Pancreas (tissue), 10 donors: ENCODE results near the gene KCNE3. TPM values are rescaled to one million over a fixed set of nuclear protein-coding genes. Genes with fewer than 3 reads are reported as not detected.

ENCODE experiments used
- ATAC-seq, 4 donors: fragments of 200-7000 bp; cut with Tn5 transposase; one replicate each; pipeline versions ENCODE4 v1.8.0 to v1.9.1; 2020; ENCODE audit warnings: mild to moderate bottlenecking in 4 of 4, moderate library complexity in 4 of 4
- DNase-seq, 6 donors: peaks; one replicate each; pipeline ENCODE4 v3.0.0-alpha.2; 2020
- FAIRE-seq: peaks from 2 replicates; lab custom pipeline; 2012; peaks lifted over from hg19 to GRCh38; lab: Jason Lieb, UNC
- H3K27ac ChIP-seq, 4 donors: fragments of 200-600 bp; sonication (generic); 1 replicate in 3 of 4; 2 replicates in 1 of 4; pipeline versions ENCODE4 v1.5.0 to v1.8.0; 2020
- H3K27me3 ChIP-seq, 4 donors: fragments of 200-600 bp; one replicate each; pipeline ENCODE4 v1.8.0; 2021
- H3K36me3 ChIP-seq, 3 donors: fragments of 200-600 bp; sonication (generic) in 1 of 3; one replicate each; pipeline versions ENCODE4 v1.5.0 to v1.8.0; 2020 to 2021
- H3K4me1 ChIP-seq, 3 donors: fragments of 200-600 bp; one replicate each; pipeline ENCODE4 v1.8.0; 2021
- H3K4me3 ChIP-seq, 4 donors: fragments of 200-600 bp; sonication (generic) in 2 of 4; one replicate each; pipeline versions ENCODE4 v1.5.0 to v1.8.0; 2020 to 2021
- H3K9me3 ChIP-seq, 4 donors: fragments of 200-600 bp; one replicate each; pipeline ENCODE4 v1.8.0; 2021
- CTCF ChIP-seq, 4 donors: fragments of 200-600 bp; sonication (generic) in 3 of 4; IDR thresholded peaks; one replicate each; pipeline versions ENCODE4 v1.5.0 to v1.8.0; 2021; ENCODE audit warnings: antibody characterized with exemption in 4 of 4
- WGBS, 2 donors: extraction: QIAGEN DNeasy Blood & Tissue Kit; methylation state at CpG; one replicate each; pipeline ENCODE4 v1.1.7; 2013; 5-methylcytosine and 5-hydroxymethylcytosine counted together
- intact Hi-C, 3 donors: fragments of 100-400 bp; cut with DNase I; formaldehyde crosslinking; loops; one replicate each; pipeline versions ENCODE4 v1.11.1 to v1.14.2; 2022
- polyA plus RNA-seq, 2 donors: library from polyadenylated mRNA; stranded (reverse); fragments of 200-250 nt; gene quantifications; one replicate each; pipeline ENCODE4 v1.2.3, GENCODE V29; 2013
- total RNA-seq, 6 donors: library from RNA; stranded (reverse); fragmentation: NEBNext Ultra II Directional in 4 of 6; extraction: Animal tissue kit (Norgen Biotek cat#: 25700) in 4 of 6; gene quantifications; one replicate each; pipeline versions ENCODE4 v1.2.1 to v1.2.4, GENCODE V29; 2021 to 2023
- donor health status: healthy with polysubstance abuse.
- donor health status: DM: no; HTN: no; CAD: no; lungs with moderate emphysema.
- donor health status: DM: no; HTN: no; CAD: no.
- donor health status: control.
- donor health status: control.
- donor health status: Bipolar disorder and iron deficiency.
- donor health status: DM: yes; HTN: yes; CAD: no.
- donor health status: DM: no; HTN: no; CAD: no.
- donor health status: DM: no; HTN: no; CAD: no.
- donor health status: DM: yes; HTN: yes; CAD: no.

KCNE3 gene
- 10 to 100 TPM in 1 of 6 donors, 1 to 10 TPM in 5; 4.2 to 10.9 (median 6.1) TPM for total RNA-seq
- 1 to 10 TPM; 4.1 to 4.4 TPM for polyA plus RNA-seq

DNA sequence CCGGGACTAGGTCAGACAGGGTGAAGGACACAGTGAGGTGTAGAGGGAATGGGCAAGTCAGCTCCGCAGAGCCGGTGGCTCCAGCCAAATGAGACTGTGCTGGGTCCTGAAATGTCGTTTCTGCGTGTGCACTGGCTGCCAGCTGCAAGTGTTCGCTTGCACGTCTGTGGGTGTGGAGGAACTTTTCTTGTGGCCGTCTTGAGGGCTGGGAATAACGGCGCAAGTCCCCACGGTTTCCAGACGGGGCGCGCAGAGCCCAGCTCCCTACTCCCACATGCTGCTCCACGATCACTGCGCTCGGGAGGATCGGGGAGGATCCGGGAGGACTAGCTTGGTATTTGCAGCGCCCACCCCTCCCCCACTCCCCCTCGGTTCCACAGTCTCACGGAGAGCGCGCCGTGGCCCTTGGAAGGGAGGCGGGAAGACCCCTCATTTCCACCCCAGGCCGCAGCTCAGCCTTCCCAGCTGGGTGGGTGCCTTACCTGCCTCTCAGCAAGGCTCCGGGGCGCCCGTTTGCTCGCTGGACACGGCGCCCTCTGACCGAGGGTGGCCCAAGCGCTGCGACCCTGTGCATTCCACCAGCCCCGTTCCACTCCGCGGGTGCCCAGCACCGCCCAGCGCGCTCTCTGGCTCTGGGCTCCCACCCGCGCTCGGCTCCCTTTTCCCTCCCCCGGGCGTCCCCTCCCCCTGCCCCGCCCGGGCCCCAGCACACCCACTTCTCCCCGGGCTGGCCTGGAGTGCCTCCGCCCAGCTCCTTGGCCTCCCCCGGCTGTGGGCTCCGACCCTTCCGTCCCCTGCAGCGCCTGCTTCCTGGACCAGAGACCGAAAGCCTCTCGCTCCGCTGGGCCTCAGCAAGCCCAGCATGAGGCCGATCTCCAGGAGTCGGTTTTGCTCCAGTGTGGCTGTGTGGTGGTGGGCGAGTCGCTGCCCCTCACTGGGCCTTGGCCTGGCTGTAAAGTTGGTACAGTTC lies at the start of gene KCNE3:
Gene KCNE3, minus strand, starts transcription at position 634 of the 970 bp plus-strand sequence. CDS start 9,986 bp downstream, outside the sequence.
- 6 to 7% methylated on average over 61 to 62 of the region's 62 CpGs for WGBS, 2 donors
- Histone ChIP-seq H3K36me3 (no peaks in the 10 kb centered on the region), H3K27me3 (no peaks in the 10 kb centered on the region), H3K9me3 (no peaks in the 10 kb centered on the region), H3K4me1 (peaks cover 0 to 8% (median 2%) of the 10 kb centered on the region in 3 donors), H3K27ac (peak within 1 kb of the TSS; percentile 20 to 67 (median 53)), H3K4me3 (peak within 1 kb of the TSS; percentile 59 to 82 (median 68))
- ATAC-seq (peak; percentile 76 to 88 (median 86)), FAIRE-seq (no peak), DNase-seq (peak; percentile 34 to 79 (median 56))
- TF ChIP-seq CTCF (IDR thresholded peaks at IDR 0.05) = no peak
- intact Hi-C loops = loop anchor here in 1 of 3 donors (10.0 kb wide), 1 partner anchor 88 kb away; no protein-coding TSS in a partner anchor

DNA sequence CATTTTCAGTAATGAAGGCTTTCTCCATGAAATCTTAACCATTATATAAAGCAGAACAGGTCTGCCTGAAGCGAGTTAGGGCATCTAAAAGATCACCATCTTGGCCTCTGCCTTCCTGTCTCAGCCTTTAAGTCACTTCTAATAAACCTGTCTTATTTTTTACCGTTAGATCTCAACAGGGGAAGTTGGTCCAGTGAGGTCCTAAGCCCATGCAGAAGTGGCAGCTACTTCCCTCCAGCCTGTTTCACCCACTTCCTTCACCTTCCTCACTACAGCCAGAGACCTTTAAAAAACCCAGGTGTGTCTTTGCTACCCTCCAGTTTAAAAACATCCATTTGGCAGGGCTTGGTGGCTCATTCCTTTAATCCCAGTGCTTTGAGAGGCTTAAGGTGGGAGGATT lies 40.2 kb upstream of the KCNE3 start:
- FAIRE-seq (no peak), DNase-seq (no peak), ATAC-seq (no peak)
- Histone ChIP-seq H3K4me3 (no peak overlapping the region), H3K27me3 (no peaks in the 10 kb centered on the region), H3K9me3 (no peaks in the 10 kb centered on the region), H3K36me3 (no peaks in the 10 kb centered on the region), H3K4me1 (no peaks in the 10 kb centered on the region), H3K27ac (no peak overlapping the region)
- intact Hi-C loops = no loop called here
- 84 to 86% methylated on average over 2 of the region's 2 CpGs for WGBS, 2 donors
- TF ChIP-seq CTCF (IDR thresholded peaks at IDR 0.05) = no peak

- no peak for TF ChIP-seq CTCF (IDR thresholded peaks at IDR 0.05)
- FAIRE-seq (no peak), DNase-seq (no peak), ATAC-seq (no peak)
- Histone ChIP-seq H3K4me3 (no peak overlapping the region), H3K4me1 (no peaks in the 10 kb centered on the region), H3K9me3 (no peaks in the 10 kb centered on the region), H3K27ac (no peak overlapping the region), H3K36me3 (no peaks in the 10 kb centered on the region), H3K27me3 (no peaks in the 10 kb centered on the region)
- 87 to 92% methylated on average over 1 of the region's 1 CpG for WGBS, 2 donors
- intact Hi-C loops = no loop called here
Measured at GRCh38 chr11:74506823-74507222, 39.5 kb upstream of the KCNE3 start.

- intact Hi-C loops = no loop called here
- Histone ChIP-seq H3K9me3 (no peaks in the 10 kb centered on the region), H3K4me1 (no peaks in the 10 kb centered on the region), H3K4me3 (no peak overlapping the region), H3K36me3 (no peaks in the 10 kb centered on the region), H3K27me3 (no peaks in the 10 kb centered on the region), H3K27ac (no peak overlapping the region)
- DNase-seq = no peak
- ATAC-seq = no peak
- no peak for TF ChIP-seq CTCF (IDR thresholded peaks at IDR 0.05)
- FAIRE-seq = no peak
- 81 to 88% methylated on average over 4 of the region's 4 CpGs for WGBS, 2 donors
Measured at GRCh38 chr11:74505911-74506310, 38.6 kb upstream of the KCNE3 start.
